HG03280 (cell line): ENCODE data around the gene FADS2.

ENCODE experiments used
- ATAC-seq: cut with Tn5 transposase; IDR thresholded peaks from one replicate; pipeline ENCODE4 v1.9.1; 2021; ENCODE audit warnings: mild to moderate bottlenecking, moderate library complexity; ENCODE audit not compliant: unreplicated experiment

FADS2 gene

DNA sequence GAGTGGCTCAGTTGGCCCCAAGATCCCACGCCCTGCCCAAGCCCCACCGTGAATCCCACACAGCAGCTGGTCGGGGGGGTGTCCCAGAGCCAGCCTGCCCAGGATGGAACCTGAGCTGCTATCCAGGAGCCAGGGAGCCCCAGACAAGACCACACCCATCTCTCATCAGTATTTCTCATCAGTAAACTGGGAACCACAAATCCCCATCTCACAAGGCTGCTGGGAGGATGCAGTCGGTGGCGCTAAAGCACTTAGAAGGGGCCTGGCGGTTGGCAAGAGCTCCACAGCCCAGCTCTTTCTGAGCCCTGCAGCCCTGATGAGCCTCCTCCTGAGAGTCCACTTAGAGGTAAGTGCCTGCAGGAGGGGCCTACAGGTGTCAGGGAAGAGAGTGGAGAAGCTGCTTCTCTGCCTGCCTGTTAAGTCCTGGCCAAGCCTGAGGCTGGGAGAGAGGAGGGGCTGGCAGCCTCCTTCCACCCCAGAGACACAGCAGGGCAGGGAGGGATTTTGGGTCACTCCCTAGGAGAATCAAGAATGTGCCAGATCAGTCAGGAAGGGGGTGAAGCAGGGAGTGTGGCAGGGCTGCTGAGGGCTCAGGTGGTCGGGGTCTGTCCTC, 57.2 kb downstream of the FADS2 start:
- no peak for ATAC-seq

DNA sequence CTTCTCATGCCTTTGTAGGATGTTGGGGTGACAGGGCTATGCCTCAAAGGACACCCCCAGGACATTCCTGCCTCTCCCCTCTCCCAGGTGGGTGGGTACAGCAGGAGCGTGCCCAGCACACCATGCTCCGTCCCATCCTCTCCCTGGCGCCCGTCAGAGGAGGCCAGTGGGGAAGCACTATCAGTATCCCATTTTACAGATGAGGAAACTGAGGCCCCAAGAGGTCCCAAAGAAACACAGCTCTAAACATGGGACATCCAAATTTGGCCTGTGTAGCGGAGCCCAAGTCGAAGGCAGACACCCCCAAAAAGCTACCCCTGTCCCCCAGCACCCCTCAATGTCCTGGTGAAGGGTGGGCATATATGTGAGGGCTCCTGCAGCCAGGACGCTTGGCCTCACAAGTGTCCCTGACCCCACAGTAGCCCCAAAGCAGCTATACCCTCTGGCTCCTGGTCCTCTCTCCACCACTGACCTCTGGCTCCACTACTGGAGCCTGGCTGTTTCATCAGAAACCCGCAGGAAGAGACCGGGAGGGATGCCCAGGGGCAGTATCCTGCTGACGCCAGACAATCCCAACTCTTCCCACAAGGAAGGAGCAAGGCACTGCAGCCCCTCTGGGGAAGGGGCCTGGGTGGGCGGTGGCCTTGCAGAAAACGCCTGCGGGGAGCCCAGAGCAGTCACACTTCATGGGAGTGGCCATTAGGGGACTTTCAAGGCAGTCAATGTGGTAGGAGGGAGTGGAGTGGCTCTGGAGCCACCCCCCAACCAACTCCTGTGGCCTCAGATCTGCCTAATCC, 57.9 kb downstream of the FADS2 start:
- ATAC-seq = no peak

DNA sequence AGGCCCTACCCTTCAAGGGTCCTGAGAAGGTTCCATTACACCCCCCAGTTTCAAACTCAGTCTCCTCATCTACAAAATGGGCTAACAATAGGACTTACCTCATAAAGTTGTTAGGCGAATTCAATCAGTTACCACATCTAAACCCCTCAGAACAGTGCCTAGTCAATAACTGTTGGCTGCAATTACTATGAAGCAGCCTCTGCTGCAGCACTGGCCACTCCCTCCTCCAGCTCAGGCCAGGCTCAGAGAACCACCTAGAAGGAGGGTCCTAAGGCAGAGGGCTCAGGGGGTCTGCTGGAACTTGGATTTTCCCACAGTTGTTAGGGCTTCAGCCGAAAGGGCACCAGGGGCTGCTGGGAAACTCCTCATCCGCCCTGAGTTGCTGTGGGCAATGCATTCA, 58.5 kb downstream of the FADS2 start:
- no peak for ATAC-seq

DNA sequence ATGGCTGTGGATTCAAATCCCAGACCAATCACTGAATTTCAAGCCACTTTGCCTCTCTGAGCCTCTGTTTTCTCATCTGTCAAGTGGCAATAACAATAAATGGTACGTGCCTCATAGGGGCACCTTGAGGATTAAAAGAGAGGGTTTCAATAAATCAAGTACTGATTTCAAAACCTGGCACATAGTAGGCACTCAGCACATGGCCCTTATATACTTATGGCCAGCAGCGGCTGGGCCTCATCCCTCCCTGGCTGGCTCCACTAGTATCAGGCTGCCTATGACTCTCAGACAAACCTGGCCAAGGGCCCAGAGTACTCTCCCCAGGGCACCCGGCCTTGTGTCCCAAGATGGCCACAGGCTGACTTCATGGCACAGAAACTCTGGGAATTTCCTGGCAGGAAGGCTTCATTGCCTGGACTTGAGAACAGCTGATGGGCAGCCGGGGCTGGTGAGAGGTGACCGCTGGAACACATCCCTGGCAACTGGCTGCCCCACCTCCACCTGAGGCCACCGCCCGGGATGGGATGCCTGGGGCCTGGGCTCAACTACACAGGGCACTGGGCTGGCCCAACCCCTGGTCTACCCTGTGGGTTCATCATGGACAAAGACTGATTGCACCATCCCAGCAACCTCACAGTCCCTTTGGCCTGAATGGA, 59.9 kb downstream of the FADS2 start:
- no peak for ATAC-seq

DNA sequence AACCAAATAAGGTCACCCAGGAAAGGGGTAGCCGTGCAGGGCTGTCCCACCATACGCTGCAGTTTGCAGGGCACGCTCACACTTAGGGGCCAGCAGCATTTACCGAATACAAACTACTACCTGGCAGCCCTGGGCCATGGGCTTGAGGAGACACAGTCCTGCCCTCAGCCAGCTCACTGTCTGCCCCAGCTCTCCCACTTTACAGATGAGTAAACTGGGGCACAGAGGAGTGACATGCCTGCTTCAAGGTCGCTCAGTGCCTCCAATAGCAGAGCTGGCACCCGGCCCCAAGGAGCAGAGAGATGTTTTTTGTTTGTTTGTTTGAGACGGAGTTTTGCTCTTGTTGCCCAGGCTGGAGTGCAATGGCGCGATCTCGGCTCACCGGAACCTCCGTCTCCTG, 60.5 kb downstream of the FADS2 start:
- no peak for ATAC-seq

DNA sequence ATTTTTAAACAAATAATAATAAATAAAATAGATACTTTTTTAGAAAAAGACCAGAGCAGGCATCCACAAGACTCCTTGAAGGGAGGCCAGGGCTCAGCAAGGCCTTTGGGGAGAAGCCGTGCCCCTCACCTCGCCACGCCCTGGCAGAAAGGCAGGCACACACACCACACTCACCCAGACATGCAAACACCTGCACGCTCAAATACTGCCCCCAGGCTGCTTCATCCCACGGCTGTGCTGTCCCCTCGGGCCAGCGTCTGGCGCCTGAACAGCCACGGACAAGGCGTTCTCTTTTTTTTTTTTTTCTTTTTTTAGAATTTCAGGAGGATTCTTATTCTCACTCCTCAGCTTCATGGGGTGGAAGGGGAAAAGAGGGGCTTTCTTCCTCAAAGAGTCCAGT, 61.7 kb downstream of the FADS2 start:
- no peak for ATAC-seq

DNA sequence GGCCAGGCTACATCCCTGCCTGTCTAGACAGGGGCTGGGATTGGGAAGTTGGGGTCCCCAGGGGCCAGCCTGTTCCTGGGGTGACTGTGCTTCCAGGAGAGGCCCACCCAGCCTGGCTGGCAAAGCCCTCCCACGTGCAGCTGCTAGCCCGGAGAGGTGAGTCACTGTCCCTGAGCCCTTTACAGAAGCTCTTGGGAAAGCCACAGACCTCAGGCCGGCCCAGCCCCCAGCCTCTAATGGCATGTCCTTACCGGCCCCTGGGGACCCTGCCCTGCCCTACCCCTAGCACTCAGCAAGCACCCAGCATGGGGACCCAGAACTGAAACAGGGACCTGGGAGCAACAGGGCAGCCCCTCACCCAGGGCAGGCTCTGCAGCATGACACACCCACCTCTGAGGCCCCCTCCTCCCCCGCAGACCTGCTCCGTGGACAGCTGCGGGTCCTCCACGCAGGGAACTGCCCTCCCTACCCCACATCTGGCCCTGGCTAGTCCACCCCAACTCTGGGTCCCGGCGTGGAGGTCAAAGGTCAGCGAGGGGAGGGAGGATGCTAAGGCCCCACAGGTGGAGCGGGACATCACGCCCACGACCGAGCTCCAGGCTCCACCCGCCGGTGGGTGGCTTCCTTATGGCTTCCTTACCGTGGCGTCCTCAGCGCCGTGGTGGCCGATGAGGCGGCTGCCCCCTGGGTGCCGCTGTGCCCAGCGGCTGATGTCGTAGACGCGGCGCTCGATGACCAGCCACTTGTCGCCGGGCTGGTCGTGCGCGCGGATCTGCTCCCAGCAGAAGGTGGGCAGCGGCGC, 62.6 kb downstream of the FADS2 start:
- peak; percentile 29 for ATAC-seq

DNA sequence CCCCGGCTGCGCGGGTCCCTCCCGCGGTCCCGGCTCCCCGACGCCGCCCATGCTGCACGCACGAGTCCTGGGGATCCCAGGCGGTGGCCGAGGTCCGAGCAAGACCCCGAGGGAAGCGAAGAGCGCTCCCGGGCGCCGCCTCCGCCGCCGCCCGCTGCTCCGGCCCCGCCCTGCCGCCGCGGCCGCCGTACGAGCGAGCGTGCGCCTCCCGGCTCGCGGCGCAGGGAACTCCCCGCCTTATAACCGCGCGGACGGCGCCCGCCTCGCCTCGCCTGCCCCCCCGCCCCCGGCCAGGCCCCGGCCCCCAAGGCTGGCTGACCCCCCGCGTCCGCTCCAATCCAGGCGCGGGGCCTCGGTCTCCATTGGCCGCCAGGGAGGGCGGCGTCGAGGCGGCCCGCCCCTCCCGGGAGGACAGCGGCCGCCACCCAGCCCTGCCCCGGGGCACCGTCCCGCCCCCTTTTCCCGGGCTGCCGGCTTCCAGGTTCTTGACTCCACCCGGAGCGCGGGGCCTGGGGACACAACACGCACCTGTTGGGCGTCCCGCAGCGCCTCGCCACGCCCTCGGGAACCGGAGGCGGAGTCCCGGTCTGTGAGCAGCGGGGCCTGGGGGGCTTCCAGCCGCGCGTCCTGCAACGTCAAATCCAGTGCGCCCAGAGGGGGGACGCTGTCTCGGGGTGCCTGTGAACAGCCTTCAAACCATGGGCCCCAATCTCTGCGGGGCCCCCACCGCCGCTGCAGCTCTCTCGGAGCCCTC, 63.4 kb downstream of the FADS2 start, which contains the start of gene FADS3:
Gene FADS3 (minus strand): TSS at position 215 of the 754 bp plus-strand sequence. CDS start 164 bp downstream, at position 51.
- peak; percentile 59 for ATAC-seq

DNA sequence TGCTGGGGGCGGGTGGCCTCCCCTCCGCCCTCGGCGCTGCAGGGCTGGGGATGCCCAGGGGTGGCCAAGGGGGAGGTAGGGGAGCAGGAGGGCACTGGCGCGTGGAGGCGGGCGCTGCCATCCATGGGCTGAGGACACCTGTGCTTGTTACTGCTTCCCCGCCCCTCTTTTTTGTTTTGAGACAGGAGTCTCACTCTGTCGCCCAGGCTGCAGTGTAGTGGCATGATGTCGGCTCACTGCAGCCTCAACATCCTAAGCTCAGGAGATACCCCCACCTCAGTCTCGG, 63.9 kb downstream of the FADS2 start:
- ATAC-seq = no peak

DNA sequence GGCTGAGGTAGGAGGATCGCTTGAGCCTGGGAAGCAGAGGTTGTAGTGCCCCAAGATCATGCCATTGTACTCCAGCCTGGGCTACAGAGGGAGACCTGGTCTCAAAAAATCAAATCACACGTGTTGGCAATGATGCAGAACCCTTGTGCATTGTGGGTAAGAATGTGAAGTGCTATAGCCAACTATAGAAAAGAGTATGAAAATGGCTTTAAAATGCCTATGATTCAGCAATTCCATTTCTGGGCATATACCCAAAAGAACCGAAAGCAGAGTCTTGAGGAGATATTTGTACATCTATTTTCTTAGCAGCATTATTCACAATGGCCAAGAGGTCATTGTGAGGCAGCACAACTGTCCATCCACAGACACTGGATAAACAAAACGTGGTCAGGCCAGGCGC, 65.9 kb downstream of the FADS2 start:
- no peak for ATAC-seq

DNA sequence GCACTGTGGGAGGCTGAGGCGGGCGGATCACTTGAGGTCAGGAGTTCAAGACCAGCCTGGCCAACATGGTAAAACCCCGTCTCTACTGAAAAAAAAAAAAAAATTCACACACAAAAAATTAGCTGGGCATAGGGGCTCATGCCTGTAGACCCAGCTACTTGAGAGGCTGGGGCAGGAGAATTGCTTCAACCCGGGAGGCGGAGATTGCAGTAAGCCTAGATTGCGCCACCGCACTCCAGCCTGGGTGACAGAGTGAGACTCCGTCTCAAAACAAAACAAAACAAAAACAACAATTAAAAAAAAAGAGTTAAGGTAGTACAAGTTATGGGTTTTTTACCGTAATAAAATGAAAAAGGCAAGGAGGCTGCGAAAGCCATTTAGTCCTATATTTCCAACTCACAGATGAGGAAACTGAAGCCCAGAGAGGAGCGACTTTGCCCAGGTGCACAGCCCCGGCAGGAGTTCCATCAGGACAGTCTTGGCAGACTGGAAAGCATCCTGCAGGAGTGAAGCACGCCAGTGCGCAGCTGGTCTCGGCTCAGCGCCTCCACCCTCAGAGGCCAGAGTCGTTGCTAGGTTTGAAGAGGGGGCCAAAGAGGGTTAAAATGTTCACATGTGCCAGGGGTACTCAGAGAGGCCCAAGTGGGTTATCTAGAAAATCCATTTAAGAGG, 67.1 kb downstream of the FADS2 start:
- no peak for ATAC-seq

DNA sequence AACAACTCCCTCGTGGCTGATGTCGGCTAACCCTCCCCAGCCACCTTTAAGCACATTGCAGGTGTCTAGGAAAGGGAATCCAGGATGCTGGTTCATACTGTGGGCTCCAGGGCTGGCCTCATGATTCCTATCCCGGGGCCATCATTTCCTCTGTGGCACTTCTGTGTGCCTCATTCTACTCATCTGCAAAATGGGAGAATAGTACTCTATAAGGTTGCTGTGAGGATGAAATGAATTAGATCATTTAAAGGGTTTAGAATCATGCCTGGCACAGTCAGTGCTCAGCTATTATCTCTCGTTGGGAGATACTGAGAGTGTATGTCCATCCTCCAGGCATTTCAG, 67.6 kb downstream of the FADS2 start:
- no peak for ATAC-seq

DNA sequence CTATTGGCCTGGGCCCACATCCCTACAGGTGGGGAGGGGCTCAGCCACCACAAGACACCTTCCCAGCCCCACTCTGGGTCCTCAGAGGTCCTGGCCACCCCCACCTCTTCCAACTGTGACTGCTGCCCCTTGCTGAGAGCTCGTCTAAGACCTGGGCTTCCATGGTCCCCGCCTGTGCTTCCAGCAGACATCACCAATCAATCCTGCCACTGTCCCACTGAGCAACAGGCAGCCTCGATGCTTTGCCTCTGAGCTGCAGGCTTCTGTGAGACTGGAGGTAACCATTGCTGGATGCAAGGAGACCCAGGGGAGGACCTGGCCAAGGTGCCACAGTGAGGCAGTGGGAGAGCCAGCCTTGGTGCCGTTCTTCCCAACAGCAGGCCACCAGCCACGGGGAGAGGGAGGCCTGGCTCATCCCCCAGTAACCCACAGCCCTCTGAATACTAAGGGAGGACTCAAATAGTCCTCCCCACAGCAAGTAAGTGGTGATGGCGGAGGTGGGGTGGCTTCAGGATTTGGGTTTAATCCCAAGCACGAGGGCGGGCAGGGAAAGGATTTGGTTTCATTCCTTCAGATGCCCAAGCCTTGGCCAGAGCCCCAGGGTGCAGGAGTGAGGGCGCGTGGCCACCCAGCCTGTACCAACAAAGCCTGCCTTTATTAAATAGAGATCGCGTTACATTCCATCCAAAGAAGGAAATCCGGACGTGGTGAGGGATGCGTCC, 68.7 kb downstream of the FADS2 start:
- no peak for ATAC-seq

DNA sequence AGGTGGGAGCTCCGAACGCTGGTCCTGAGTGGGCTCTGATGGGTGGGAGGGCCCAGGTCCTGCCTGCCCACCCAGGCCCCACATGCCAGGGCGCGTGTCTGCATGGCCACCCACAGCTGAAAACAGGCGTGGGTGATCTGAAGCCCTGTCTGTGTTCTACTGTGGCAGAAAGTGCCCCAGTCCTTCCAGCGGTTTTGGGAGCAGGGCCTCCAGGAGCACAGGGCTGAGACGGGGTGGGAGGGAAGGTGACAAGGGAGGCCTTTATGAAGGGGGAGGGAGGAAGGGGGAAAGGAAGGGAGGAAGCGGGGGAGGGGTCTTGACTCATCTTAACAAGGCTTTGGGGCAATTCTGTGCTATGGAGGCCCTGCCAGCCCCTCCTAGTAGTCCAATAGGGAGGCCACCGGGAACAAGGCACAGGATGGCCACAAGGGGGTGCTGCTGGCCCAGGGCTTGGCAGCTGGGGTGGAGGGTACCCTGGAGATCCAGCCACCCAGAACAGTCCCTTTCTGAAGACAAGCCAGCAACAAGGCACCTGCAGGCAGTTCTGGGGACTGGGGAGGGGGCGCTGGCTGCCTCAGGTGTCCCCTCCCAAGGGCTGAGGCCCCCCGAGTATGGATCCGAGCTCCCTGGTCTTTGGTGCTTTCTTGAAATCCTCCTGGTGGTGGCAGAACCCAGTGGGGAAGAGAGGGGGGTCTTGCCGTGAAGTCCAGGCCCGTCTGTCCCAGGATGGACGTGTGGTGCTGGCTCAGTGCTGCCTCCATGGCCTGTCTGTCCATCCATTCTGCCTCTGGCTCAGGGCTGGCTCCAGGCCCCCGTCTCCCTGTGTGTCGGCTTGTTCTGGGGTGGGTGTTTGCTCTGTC, 69.5 kb downstream of the FADS2 start:
- ATAC-seq = no peak

DNA sequence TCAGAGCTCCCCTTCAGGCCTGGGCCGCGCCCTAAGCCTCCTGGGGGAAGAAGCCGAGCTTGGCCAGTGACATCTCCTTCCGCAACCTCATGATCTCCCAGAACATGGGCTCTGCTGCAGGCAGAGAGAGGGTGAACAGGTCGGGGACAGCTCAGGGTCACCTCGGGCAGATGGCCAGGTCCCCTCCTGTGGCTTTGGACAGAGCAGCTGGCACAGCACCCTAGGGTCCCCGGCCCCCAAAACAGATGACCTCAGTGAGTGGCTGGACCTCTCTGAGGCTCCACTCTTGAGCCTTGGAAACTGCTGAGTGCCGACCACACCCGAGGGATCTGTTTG, 70.1 kb downstream of the FADS2 start:
- no peak for ATAC-seq

DNA sequence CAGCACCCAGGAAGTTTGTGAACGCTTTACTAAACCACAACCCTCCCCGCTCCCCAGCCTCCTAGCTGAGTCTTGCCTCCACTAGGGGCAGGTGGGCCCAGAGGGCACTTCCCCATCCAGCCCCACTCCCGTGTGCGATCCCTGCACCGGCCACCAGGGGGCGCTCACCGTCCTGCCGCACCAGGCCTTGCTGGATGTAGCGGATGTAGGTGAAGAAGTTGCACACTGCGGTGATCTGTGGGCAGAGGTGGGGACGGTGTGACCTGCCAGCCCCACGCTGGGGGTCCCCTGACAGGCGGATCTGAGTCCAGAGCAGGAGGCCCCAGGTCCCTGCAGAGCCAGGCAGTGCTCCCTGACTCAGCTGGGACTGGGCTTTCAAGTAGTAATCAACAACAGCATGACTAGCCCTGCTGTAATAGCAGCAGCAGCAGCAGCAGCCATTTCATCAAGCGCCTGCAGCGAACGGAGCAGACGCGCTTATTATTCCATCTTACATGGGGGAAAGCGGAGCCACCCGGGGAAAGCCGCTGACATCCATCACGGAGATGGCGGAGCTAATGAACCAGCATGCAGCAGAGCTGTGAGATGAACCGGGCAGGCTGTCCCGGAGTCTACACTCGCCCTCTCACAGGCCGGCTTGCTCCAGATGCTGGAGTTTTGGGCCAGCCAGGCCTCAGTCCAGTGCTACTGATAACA, 71.2 kb downstream of the FADS2 start:
- peak; percentile 74 for ATAC-seq

DNA sequence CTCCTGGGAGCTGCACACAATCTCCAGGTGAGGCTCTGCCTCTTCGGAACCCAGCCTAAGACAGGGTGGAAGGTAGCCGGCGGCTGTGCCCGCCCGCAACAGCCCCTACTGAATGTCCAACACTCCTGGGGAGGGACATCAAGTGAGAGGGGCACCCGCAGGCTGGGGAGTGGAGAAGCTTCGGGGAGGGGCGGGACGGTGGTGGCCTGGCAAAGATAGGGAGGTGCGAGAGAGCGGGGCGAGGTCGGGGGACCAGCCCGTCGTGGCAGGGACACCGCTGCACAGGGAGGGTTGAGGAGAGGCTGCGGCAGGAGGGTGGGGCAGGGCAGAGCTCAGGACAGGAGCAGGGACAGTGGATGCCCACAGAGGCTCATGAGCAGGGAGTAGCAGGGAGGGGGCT, 72.2 kb downstream of the FADS2 start:
- no peak for ATAC-seq

DNA sequence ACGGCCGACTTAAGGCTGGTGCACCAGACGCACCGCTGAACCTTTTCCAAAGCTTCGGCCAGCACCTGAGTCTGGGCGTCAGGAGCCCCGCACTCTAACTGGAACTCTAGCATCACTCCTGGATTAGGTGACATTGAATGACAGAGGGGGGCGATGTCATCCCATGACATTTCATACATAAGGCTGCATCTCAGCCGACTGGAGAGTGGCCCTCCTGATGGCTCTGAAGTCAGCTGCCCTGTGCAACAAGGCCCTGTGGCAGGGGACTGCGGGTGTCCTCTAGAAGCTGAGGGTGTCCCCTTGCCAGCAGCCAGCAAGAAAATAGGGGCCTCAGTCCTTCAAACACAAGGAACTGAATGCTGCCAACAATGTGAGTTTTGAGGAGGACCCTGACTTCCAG, 73.3 kb downstream of the FADS2 start:
- ATAC-seq = no peak
